HepG2 (cell line): ENCODE measurements around the gene PARN.

Source experiments
- CTCF ChIP-seq: sonication (generic); formaldehyde crosslinking; IDR thresholded peaks from 2 replicates; pipeline ENCODE4 v1.5.0; 2020; ENCODE audit warnings: mild to moderate bottlenecking, missing genetic modification reagents, moderate library complexity
- ZNF572 ChIP-seq: sonication (generic); formaldehyde crosslinking; IDR thresholded peaks from 2 replicates; pipeline ENCODE4 v1.5.1; 2020; ENCODE audit warnings: mild to moderate bottlenecking, missing genetic modification reagents

GRCh38 chr16:14586637-14587305 is 43.3 kb downstream of the PARN start:
- no peak for TF ChIP-seq CTCF (CRISPR knock-in tag)
- no peak for TF ChIP-seq ZNF572
